ENCODE results near the gene CTNNA3. TPM values are rescaled to one million over a fixed set of nuclear protein-coding genes. Genes with fewer than 3 reads are reported as not detected.

CTNNA3 gene
- total and polyA plus RNA-seq, 2 of the 4 experiments (the other 2 are of a cell fraction) = 0.19 to 0.90 TPM

- CTCF ChIA-PET = no interaction called here
- no peak overlapping the region for H4K8ac ChIP-seq (ENCODE audit: low read depth in 2 of 2, low read length in 2 of 2)
- no peak overlapping the region for H4K5ac ChIP-seq (ENCODE audit: low read depth, low read length)
- no peak overlapping the region for H3K9ac ChIP-seq (ENCODE audit: low read depth, low read length)
- no peaks in the 10 kb centered on the region for H3K4me1 ChIP-seq (ENCODE audit: control insufficient read depth, insufficient read depth, low read length)
- no peak overlapping the region for H2BK120ac ChIP-seq (ENCODE audit: low read depth, low read length)
- no peak for DNase-seq
- H3K79me1 ChIP-seq (ENCODE audit: low read depth in 1 of 2, low read length in 2 of 2) = no peaks in the 10 kb centered on the region
- no peak overlapping the region for H3K4ac ChIP-seq (ENCODE audit: low read depth, low read length)
- H3K56ac ChIP-seq (ENCODE audit: extremely low read depth, insufficient read depth, low read length) = no peak overlapping the region
- intact Hi-C loops (cut with micrococcal nuclease) (no loop called here), in situ Hi-C loops (cut with MboI; ENCODE audit: low sequenced_read_pairs) (no loop called here), dilution Hi-C loops (cut with HindIII; ENCODE audit: low sequenced_read_pairs, unreplicated experiment) (no loop called here)
- H3K27ac ChIP-seq (ENCODE audit: insufficient read depth, low read length) = no peak overlapping the region
- H3K23ac ChIP-seq (ENCODE audit: low read depth, low read length) = no peak overlapping the region
- no peak overlapping the region for H2BK15ac ChIP-seq (ENCODE audit: low read depth, low read length)
- no peak overlapping the region for H2AFZ ChIP-seq (replicated peaks; ENCODE audit: low read length, poor library complexity)
- no peak overlapping the region for H2AK5ac ChIP-seq (ENCODE audit: low read depth, low read length)
- no peaks in the 10 kb centered on the region for H3K9me3 ChIP-seq (ENCODE audit: control insufficient read depth, insufficient read depth, low read length)
- no peaks in the 10 kb centered on the region for H3K36me3 ChIP-seq (ENCODE audit: control insufficient read depth, insufficient read depth, low read length)
- no peaks in the 10 kb centered on the region for H4K20me1 ChIP-seq (ENCODE audit: insufficient read depth, low read length)
- H4K91ac ChIP-seq (ENCODE audit: insufficient read depth, low read depth, low read length) = no peak overlapping the region
- no peak overlapping the region for H3K4me2 ChIP-seq (ENCODE audit: low read depth, low read length)
- no CpG with 5 or more reads among the region's 2 CpGs for WGBS, 2 experiments (ENCODE audit: extremely low coverage in 2 of 2, insufficient read length in 1 of 2)
- no peak overlapping the region for H2BK5ac ChIP-seq (ENCODE audit: low read depth, low read length, poor library complexity, severe bottlenecking)
- no peak overlapping the region for H2BK20ac ChIP-seq (ENCODE audit: low read depth, low read length)
- no peaks in the 10 kb centered on the region for H3K9me1 ChIP-seq (ENCODE audit: insufficient read depth, low read length)
- no peak overlapping the region for H3K4me3 ChIP-seq (ENCODE audit: insufficient read depth, low read depth, low read length)
- no peaks in the 10 kb centered on the region for H3K27me3 ChIP-seq (ENCODE audit: control insufficient read depth, insufficient read depth, low read length)
- no peak overlapping the region for H2AK9ac ChIP-seq (replicated peaks; ENCODE audit: low read depth, low read length, poor library complexity)
- no peak overlapping the region for H3K18ac ChIP-seq (ENCODE audit: low read depth, low read length)
- ATAC-seq (ENCODE audit: low read depth) = no peak
- BruUV-seq (replicated peaks) = no TSS peak
- TF ChIP-seq RAD21 (IDR thresholded peaks at IDR 0.05; ENCODE audit: low read length) (no peak), RCOR1 (IDR thresholded peaks at IDR 0.05; ENCODE audit: insufficient replicate concordance, low read length) (no peak), MAFK (IDR thresholded peaks at IDR 0.05; ENCODE audit: low read depth, low read length) (peak; percentile 84), USF2 (IDR thresholded peaks at IDR 0.05; ENCODE audit: low read depth, low read length) (no peak)
- POLR2A ChIA-PET (ENCODE audit: unreplicated experiment) = no interaction called here
- no peak overlapping the region for H3K14ac ChIP-seq (replicated peaks; ENCODE audit: low read depth, low read length)
Observed at GRCh38 chr10:66192162-66192831, 1503.7 kb downstream of the CTNNA3 start.
